HepG2 (cell line): Measurements from ENCODE around the gene HTRA2. TPM values are rescaled to one million over a fixed set of nuclear protein-coding genes. Genes with fewer than 3 reads are reported as not detected.

Experiments
- CBX1 ChIP-seq: IDR thresholded peaks from one replicate; pipeline ENCODE4 v1.6.1; 2016; ENCODE audit warnings: antibody characterized with exemption, low read depth
- EEA1 ChIP-seq: sonication (generic); formaldehyde crosslinking; IDR thresholded peaks from 2 replicates; pipeline ENCODE4 v1.5.1; 2020; ENCODE audit warnings: mild to moderate bottlenecking, missing genetic modification reagents, borderline replicate concordance
- ELF4 ChIP-seq: sonication (generic); formaldehyde crosslinking; IDR thresholded peaks from 2 replicates; pipeline ENCODE4 v1.5.0; 2020; ENCODE audit warnings: missing genetic modification reagents, mild to moderate bottlenecking, moderate library complexity, borderline replicate concordance
- GATAD1 ChIP-seq: IDR thresholded peaks from 2 replicates; pipeline ENCODE4 v1.6.1; 2016; ENCODE audit warnings: missing genetic modification reagents, missing compliant biosample characterization
- MLX ChIP-seq: IDR thresholded peaks from 2 replicates; pipeline ENCODE4 v1.6.1; 2016
- MTA3 ChIP-seq: sonication (generic); formaldehyde crosslinking; IDR thresholded peaks from 2 replicates; pipeline ENCODE4 v1.4.0; 2020; ENCODE audit warnings: missing genetic modification reagents
- NONO ChIP-seq, 2 experiments: fragments of 450-650 bp in 1 of 2; sonication (generic) in 1 of 2; formaldehyde crosslinking in 1 of 2; IDR thresholded peaks in 1 of 2; conservative IDR thresholded peaks in 1 of 2; 2 replicates each; pipeline versions ENCODE4 v1.6.1 to v1.8.0; 2017 to 2022; ENCODE audit warnings: mild to moderate bottlenecking in 1 of 2, missing genetic modification reagents in 1 of 2, moderate library complexity in 1 of 2
- ONECUT2 ChIP-seq: sonication (generic); formaldehyde crosslinking; IDR thresholded peaks from 2 replicates; pipeline ENCODE4 v1.4.0; 2020; ENCODE audit warnings: missing genetic modification reagents
- SMARCC2 ChIP-seq: fragments of 450-650 bp; IDR thresholded peaks from 2 replicates; pipeline ENCODE4 v1.6.1; 2017; ENCODE audit warnings: antibody characterized with exemption, mild to moderate bottlenecking
- SNRNP70 ChIP-seq: fragments of 200-400 bp; formaldehyde crosslinking; IDR thresholded peaks from 2 replicates; pipeline ENCODE4 v1.6.1; 2017; ENCODE audit warnings: mild to moderate bottlenecking, low read depth, low read length, moderate library complexity
- STAT5B ChIP-seq: sonication (generic); formaldehyde crosslinking; IDR thresholded peaks from 2 replicates; pipeline ENCODE4 v1.4.0; 2020; ENCODE audit warnings: missing genetic modification reagents
- TBP ChIP-seq: sonication (generic); formaldehyde crosslinking; IDR thresholded peaks from 2 replicates; pipeline ENCODE4 v1.5.0; 2020; ENCODE audit warnings: missing genetic modification reagents
- TFDP1 ChIP-seq: IDR thresholded peaks from 2 replicates; pipeline ENCODE4 v1.6.1; 2016; ENCODE audit warnings: missing compliant biosample characterization, missing genetic modification reagents, borderline replicate concordance
- ZMYM3 ChIP-seq: sonication (generic); formaldehyde crosslinking; IDR thresholded peaks from 2 replicates; pipeline ENCODE4 v1.5.1; 2020; ENCODE audit warnings: mild to moderate bottlenecking, missing genetic modification reagents
- ZSCAN9 ChIP-seq: IDR thresholded peaks from 2 replicates; pipeline ENCODE4 v1.6.1; 2016; ENCODE audit warnings: borderline replicate concordance
- polyA plus RNA-seq, 8 experiments: library from polyadenylated mRNA; depleted of rRNA in 3 of 8; stranded (reverse) in 7 of 8; unstranded in 1 of 8; fragments of >200 nt; fragmentation: Illumina TruSeq in 4 of 8; extraction: Trizol in 4 of 8; gene quantifications; 2 replicates each; pipeline versions ENCODE4 v1.2.1 to v1.2.3, GENCODE V29; 2011 to 2016; ENCODE audit warnings: low read depth in 4 of 8, missing spikeins in 1 of 8, mixed read lengths in 1 of 8; ENCODE audit not compliant: insufficient read depth in 1 of 8
- total RNA-seq, 5 experiments: library from RNA; depleted of rRNA; stranded (reverse); fragments of >200 nt; fragmentation: Illumina TruSeq; extraction: Trizol; gene quantifications; 2 replicates each; pipeline ENCODE4 v1.2.3, GENCODE V29; 2016; ENCODE audit warnings: low read depth in 1 of 5
- TF ChIP-seq, protein P1 (sequence below): IDR thresholded peaks from 2 replicates; pipeline ENCODE4 v1.6.1; 2016; ENCODE audit warnings: low read depth, missing genetic modification reagents, missing compliant biosample characterization
- TF ChIP-seq, protein P2 (sequence below): sonication (generic); formaldehyde crosslinking; IDR thresholded peaks from 2 replicates; pipeline ENCODE4 v1.4.0; 2020; ENCODE audit warnings: missing genetic modification reagents, low read depth, mild to moderate bottlenecking, borderline replicate concordance
- TF ChIP-seq, protein P3 (sequence below): IDR thresholded peaks from 2 replicates; pipeline ENCODE4 v1.6.1; 2012; ENCODE audit warnings: inconsistent platforms
- TF ChIP-seq, protein P4 (sequence below): sonication (generic); formaldehyde crosslinking; conservative IDR thresholded peaks from 2 replicates; pipeline ENCODE4 v1.8.1; 2023; ENCODE audit warnings: missing genetic modification reagents
- TF ChIP-seq, protein P5 (sequence below): sonication (generic); formaldehyde crosslinking; IDR thresholded peaks from 2 replicates; pipeline ENCODE4 v1.9.0; 2021; ENCODE audit warnings: missing genetic modification reagents, mild to moderate bottlenecking, borderline replicate concordance

Gene HTRA2
- total and polyA plus RNA-seq, 2 of the 13 experiments (the other 11 are each of a cell fraction or from before 2014, with no cell fraction given): 47.7 to 50.3 TPM

DNA sequence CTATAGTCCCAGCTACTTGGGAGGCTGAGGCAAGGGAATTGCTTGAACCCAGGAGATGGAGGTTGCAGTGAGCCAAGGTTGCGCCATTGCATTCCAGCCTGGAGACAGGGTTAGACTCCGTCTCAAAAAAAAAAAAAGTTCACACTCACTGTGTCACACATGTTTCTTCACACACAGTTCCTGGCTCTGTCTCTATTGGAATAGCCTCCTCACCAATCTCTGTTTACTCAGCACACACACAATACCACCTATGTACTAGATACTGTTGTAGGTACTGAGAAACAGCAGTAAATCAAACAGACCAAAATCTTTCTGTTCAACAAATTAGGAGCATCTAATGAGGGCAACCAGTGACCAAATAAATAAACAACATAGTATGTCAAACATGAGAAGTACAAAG is 43.6 kb upstream of the HTRA2 start (continued):
- TF ChIP-seq, protein P1, sequence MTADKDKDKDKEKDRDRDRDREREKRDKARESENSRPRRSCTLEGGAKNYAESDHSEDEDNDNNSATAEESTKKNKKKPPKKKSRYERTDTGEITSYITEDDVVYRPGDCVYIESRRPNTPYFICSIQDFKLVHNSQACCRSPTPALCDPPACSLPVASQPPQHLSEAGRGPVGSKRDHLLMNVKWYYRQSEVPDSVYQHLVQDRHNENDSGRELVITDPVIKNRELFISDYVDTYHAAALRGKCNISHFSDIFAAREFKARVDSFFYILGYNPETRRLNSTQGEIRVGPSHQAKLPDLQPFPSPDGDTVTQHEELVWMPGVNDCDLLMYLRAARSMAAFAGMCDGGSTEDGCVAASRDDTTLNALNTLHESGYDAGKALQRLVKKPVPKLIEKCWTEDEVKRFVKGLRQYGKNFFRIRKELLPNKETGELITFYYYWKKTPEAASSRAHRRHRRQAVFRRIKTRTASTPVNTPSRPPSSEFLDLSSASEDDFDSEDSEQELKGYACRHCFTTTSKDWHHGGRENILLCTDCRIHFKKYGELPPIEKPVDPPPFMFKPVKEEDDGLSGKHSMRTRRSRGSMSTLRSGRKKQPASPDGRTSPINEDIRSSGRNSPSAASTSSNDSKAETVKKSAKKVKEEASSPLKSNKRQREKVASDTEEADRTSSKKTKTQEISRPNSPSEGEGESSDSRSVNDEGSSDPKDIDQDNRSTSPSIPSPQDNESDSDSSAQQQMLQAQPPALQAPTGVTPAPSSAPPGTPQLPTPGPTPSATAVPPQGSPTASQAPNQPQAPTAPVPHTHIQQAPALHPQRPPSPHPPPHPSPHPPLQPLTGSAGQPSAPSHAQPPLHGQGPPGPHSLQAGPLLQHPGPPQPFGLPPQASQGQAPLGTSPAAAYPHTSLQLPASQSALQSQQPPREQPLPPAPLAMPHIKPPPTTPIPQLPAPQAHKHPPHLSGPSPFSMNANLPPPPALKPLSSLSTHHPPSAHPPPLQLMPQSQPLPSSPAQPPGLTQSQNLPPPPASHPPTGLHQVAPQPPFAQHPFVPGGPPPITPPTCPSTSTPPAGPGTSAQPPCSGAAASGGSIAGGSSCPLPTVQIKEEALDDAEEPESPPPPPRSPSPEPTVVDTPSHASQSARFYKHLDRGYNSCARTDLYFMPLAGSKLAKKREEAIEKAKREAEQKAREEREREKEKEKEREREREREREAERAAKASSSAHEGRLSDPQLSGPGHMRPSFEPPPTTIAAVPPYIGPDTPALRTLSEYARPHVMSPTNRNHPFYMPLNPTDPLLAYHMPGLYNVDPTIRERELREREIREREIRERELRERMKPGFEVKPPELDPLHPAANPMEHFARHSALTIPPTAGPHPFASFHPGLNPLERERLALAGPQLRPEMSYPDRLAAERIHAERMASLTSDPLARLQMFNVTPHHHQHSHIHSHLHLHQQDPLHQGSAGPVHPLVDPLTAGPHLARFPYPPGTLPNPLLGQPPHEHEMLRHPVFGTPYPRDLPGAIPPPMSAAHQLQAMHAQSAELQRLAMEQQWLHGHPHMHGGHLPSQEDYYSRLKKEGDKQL: peak; percentile 55; the same call in 1 of the 2 replicates
- TF ChIP-seq, protein P2, sequence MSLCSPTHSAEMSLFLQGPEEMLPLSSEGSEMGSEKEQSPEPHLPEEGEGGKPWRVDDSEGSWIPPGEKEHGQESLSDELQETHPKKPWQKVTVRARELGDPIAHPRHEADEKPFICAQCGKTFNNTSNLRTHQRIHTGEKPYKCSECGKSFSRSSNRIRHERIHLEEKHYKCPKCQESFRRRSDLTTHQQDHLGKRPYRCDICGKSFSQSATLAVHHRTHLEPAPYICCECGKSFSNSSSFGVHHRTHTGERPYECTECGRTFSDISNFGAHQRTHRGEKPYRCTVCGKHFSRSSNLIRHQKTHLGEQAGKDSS (CRISPR knock-in tag): no peak
- TF ChIP-seq MLX (CRISPR knock-in tag) (no peak), TBP (CRISPR knock-in tag) (no peak), GATAD1 (CRISPR knock-in tag) (no peak), STAT5B (CRISPR knock-in tag) (no peak), ONECUT2 (CRISPR knock-in tag) (no peak), CBX1 (no peak), TFDP1 (no peak), MTA3 (no peak), ZMYM3 (CRISPR knock-in tag) (no peak), NONO (IDR thresholded peaks at IDR 0.05) (no peak), NONO (CRISPR knock-in tag; conservative IDR thresholded peaks at IDR 0.05) (no peak; the same call in 1 of the 2 replicates), EEA1 (CRISPR knock-in tag) (no peak), SMARCC2 (no peak), ELF4 (CRISPR knock-in tag) (no peak), ZSCAN9 (no peak), SNRNP70 (no peak)
- TF ChIP-seq, protein P3, sequence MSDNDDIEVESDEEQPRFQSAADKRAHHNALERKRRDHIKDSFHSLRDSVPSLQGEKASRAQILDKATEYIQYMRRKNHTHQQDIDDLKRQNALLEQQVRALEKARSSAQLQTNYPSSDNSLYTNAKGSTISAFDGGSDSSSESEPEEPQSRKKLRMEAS: no peak; the same call in 1 of the 2 replicates
- TF ChIP-seq, protein P4, sequence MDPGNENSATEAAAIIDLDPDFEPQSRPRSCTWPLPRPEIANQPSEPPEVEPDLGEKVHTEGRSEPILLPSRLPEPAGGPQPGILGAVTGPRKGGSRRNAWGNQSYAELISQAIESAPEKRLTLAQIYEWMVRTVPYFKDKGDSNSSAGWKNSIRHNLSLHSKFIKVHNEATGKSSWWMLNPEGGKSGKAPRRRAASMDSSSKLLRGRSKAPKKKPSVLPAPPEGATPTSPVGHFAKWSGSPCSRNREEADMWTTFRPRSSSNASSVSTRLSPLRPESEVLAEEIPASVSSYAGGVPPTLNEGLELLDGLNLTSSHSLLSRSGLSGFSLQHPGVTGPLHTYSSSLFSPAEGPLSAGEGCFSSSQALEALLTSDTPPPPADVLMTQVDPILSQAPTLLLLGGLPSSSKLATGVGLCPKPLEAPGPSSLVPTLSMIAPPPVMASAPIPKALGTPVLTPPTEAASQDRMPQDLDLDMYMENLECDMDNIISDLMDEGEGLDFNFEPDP (CRISPR knock-in tag): no peak
- TF ChIP-seq, protein P5, sequence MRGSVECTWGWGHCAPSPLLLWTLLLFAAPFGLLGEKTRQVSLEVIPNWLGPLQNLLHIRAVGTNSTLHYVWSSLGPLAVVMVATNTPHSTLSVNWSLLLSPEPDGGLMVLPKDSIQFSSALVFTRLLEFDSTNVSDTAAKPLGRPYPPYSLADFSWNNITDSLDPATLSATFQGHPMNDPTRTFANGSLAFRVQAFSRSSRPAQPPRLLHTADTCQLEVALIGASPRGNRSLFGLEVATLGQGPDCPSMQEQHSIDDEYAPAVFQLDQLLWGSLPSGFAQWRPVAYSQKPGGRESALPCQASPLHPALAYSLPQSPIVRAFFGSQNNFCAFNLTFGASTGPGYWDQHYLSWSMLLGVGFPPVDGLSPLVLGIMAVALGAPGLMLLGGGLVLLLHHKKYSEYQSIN (CRISPR knock-in tag): no peak
